H9 (cell line): Measurements from ENCODE around the gene HOXA7. TPM values are rescaled to one million over a fixed set of nuclear protein-coding genes. Genes with fewer than 3 reads are reported as not detected.

Experiments
- DNase-seq: peaks from one replicate; pipeline ENCODE4 v3.0.0-alpha.2; 2017
- H2AFZ ChIP-seq: one replicate; pipeline ENCODE4 v1.6.1; 2013; ENCODE audit warnings: mild to moderate bottlenecking, low read length, control low read depth, moderate library complexity
- H2AK5ac ChIP-seq: 2 replicates; pipeline ENCODE4 v1.6.1; 2013; ENCODE audit warnings: low read length, control low read depth, mixed read lengths; ENCODE audit not compliant: insufficient read length
- H2BK120ac ChIP-seq: one replicate; pipeline ENCODE4 v1.6.1; 2013; ENCODE audit warnings: low read depth, mild to moderate bottlenecking, low read length, control low read depth, inconsistent platforms; ENCODE audit not compliant: poor library complexity, severe bottlenecking
- H2BK12ac ChIP-seq: 2 replicates; pipeline ENCODE4 v1.6.1; 2013; ENCODE audit warnings: low read length, control low read depth, mixed read lengths, low read depth; ENCODE audit not compliant: insufficient read length
- H2BK15ac ChIP-seq: 2 replicates; pipeline ENCODE4 v1.6.1; 2013; ENCODE audit warnings: low read depth, low read length, control low read depth
- H2BK20ac ChIP-seq: one replicate; pipeline ENCODE4 v1.6.1; 2013; ENCODE audit warnings: low read depth, mild to moderate bottlenecking, low read length, control low read depth, inconsistent platforms; ENCODE audit not compliant: poor library complexity, severe bottlenecking
- H2BK5ac ChIP-seq: 2 replicates; pipeline ENCODE4 v1.6.1; 2013; ENCODE audit warnings: low read length, control low read depth, mixed read lengths; ENCODE audit not compliant: insufficient read length
- H3K14ac ChIP-seq: 2 replicates; pipeline ENCODE4 v1.6.1; 2013; ENCODE audit warnings: low read length, control low read depth; ENCODE audit not compliant: insufficient read depth
- H3K18ac ChIP-seq: 2 replicates; pipeline ENCODE4 v1.6.1; 2013; ENCODE audit warnings: low read depth, mild to moderate bottlenecking, mixed read lengths, low read length, control low read depth; ENCODE audit not compliant: insufficient read length
- H3K23ac ChIP-seq: 2 replicates; pipeline ENCODE4 v1.6.1; 2013; ENCODE audit warnings: low read length, control low read depth, mixed read lengths, low read depth; ENCODE audit not compliant: insufficient read length
- H3K23me2 ChIP-seq: 2 replicates; pipeline ENCODE4 v1.6.1; 2013; ENCODE audit warnings: low read depth, mild to moderate bottlenecking, mixed read lengths, low read length, control low read depth; ENCODE audit not compliant: insufficient read length, poor library complexity, severe bottlenecking
- H3K27ac ChIP-seq: 2 replicates; pipeline ENCODE4 v1.5.1; 2013; ENCODE audit warnings: low read length, control low read depth, mixed read lengths, low read depth; ENCODE audit not compliant: insufficient read length
- H3K27me3 ChIP-seq: 2 replicates; pipeline ENCODE4 v1.6.1; 2013; ENCODE audit warnings: low read length, control low read depth, inconsistent platforms; ENCODE audit not compliant: insufficient read depth
- H3K4ac ChIP-seq: 2 replicates; pipeline ENCODE4 v1.6.1; 2013; ENCODE audit warnings: low read depth, mild to moderate bottlenecking, control low read depth, inconsistent platforms, low read length, moderate library complexity
- H3K4me1 ChIP-seq: 2 replicates; pipeline ENCODE4 v1.6.1; 2013; ENCODE audit warnings: low read length, control low read depth, inconsistent platforms; ENCODE audit not compliant: insufficient read depth
- H3K4me2 ChIP-seq: 2 replicates; pipeline ENCODE4 v1.6.1; 2013; ENCODE audit warnings: low read length, control low read depth, mixed read lengths; ENCODE audit not compliant: insufficient read length, insufficient read depth
- H3K56ac ChIP-seq: 2 replicates; pipeline ENCODE4 v1.6.1; 2013; ENCODE audit warnings: low read depth, mild to moderate bottlenecking, mixed read lengths, low read length, control low read depth; ENCODE audit not compliant: insufficient read length
- H3K79me1 ChIP-seq: 2 replicates; pipeline ENCODE4 v1.6.1; 2013; ENCODE audit warnings: low read depth, mild to moderate bottlenecking, moderate library complexity, low read length, control low read depth, inconsistent platforms; ENCODE audit not compliant: insufficient read depth, poor library complexity, severe bottlenecking
- H3K79me2 ChIP-seq: 2 replicates; pipeline ENCODE4 v1.6.1; 2013; ENCODE audit warnings: low read length, control low read depth, inconsistent platforms; ENCODE audit not compliant: insufficient read depth
- H3K9ac ChIP-seq: 2 replicates; pipeline ENCODE4 v1.6.1; 2013; ENCODE audit warnings: low read length, control low read depth, mixed read lengths; ENCODE audit not compliant: insufficient read length; ENCODE audit errors: extremely low read depth
- H3K9me3 ChIP-seq: one replicate; pipeline ENCODE4 v1.6.1; 2013; ENCODE audit warnings: low read depth, low read length, inconsistent platforms; ENCODE audit not compliant: control insufficient read depth
- H3T11ph ChIP-seq: one replicate; pipeline ENCODE4 v1.6.1; 2013; ENCODE audit warnings: mild to moderate bottlenecking, low read length, control low read depth, inconsistent platforms
- H4K20me1 ChIP-seq: one replicate; pipeline ENCODE4 v1.6.1; 2013; ENCODE audit not compliant: control insufficient read depth, insufficient read length, insufficient read depth
- H4K5ac ChIP-seq: 2 replicates; pipeline ENCODE4 v1.6.1; 2013; ENCODE audit warnings: low read depth, mild to moderate bottlenecking, mixed read lengths, low read length, control low read depth; ENCODE audit not compliant: insufficient read length
- H4K8ac ChIP-seq: replicated peaks from 2 replicates; pipeline ENCODE4 v1.6.1; 2013; ENCODE audit warnings: low read length, control low read depth, mixed read lengths, low read depth; ENCODE audit not compliant: insufficient read length
- H4K91ac ChIP-seq: 2 replicates; pipeline ENCODE4 v1.6.1; 2013; ENCODE audit warnings: low read depth, mild to moderate bottlenecking, moderate library complexity, mixed read lengths, low read length, control low read depth; ENCODE audit not compliant: insufficient read length
- H3K27ac Mint-ChIP-seq, 3 experiments: 2 replicates in 2 of 3; 3 replicates in 1 of 3; pipeline ENCODE4 v1.8.0; 2020 to 2021; ENCODE audit warnings: mixed read lengths in 3 of 3, mild to moderate bottlenecking in 1 of 3, moderate library complexity in 1 of 3
- H3K27me3 Mint-ChIP-seq: 2 replicates; pipeline ENCODE4 v1.8.0; 2021; ENCODE audit warnings: low read depth, mild to moderate bottlenecking, moderate library complexity, mixed read lengths
- H3K36me3 Mint-ChIP-seq, 3 experiments: 2 replicates in 2 of 3; 3 replicates in 1 of 3; pipeline ENCODE4 v1.8.0; 2020 to 2021; ENCODE audit warnings: low read depth in 3 of 3, mixed read lengths in 3 of 3; ENCODE audit not compliant: insufficient read depth in 1 of 3
- H3K4me1 Mint-ChIP-seq, 2 experiments: 2 replicates each; pipeline ENCODE4 v1.8.0; 2020; ENCODE audit warnings: mixed read lengths in 2 of 2
- H3K4me3 Mint-ChIP-seq, 2 experiments: 2 replicates in 1 of 2; 3 replicates in 1 of 2; pipeline ENCODE4 v1.8.0; 2020 to 2021; ENCODE audit warnings: mild to moderate bottlenecking in 2 of 2, mixed read lengths in 2 of 2, moderate library complexity in 1 of 2
- H3K9me3 Mint-ChIP-seq, 2 experiments: 2 replicates in 1 of 2; 3 replicates in 1 of 2; pipeline ENCODE4 v1.8.0; 2020; ENCODE audit warnings: mild to moderate bottlenecking in 2 of 2, mixed read lengths in 2 of 2, moderate library complexity in 1 of 2
- CTCF ChIP-seq: fragments of 200-600 bp; sonication (generic); conservative IDR thresholded peaks from 3 replicates; pipeline ENCODE4 v1.8.0; 2021; ENCODE audit warnings: antibody characterized with exemption, mild to moderate bottlenecking
- WGBS: extraction: QIAGEN DNeasy Blood & Tissue Kit; methylation state at CpG from one replicate; pipeline ENCODE4 v1.1.7; 2013; ENCODE audit warnings: missing lambda C conversion rate, low lambda C conversion rate, mixed read lengths; ENCODE audit not compliant: insufficient read length; ENCODE audit errors: extremely low coverage; 5-methylcytosine and 5-hydroxymethylcytosine counted together
- total RNA-seq: library from RNA; stranded (reverse); gene quantifications from 2 replicates; pipeline ENCODE4 v1.2.1, GENCODE V29; 2021

HOXA7 gene
- total RNA-seq, 1 experiment from 2014 or later: not detected

DNA sequence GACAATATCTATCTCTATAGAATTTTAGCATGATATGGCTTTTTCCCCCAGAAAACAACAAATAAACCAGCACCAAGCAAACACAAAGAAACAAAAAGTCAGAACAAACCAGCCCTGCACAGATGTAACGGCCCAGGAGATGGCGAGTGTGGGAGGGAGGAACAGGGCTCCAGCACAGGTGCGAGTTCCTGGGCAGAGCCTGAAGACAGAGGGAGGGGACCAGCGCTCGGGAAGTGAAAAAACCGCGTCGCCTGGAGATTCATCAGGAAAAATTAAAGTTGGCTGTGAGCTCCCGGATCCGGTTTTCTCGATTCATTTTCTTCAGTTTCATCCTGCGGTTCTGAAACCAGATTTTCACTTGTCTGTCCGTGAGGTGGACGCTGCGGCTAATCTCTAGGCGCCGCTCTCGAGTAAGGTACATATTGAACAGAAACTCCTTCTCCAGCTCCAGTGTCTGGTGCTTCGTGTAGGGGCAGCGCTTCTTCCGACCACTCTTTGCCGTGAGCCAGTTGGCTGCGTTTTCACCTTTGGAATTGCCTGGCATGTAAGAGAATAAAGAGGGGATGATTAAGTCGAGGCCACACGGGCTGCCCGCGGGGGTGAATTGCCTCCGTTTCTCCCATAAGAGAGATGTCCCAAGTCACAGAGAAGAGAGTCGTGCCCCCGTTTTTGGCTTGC lies 15.3 kb upstream of the HOXA7 start:
- peak overlapping the region in 1 of 2 experiments; percentile 21; a peak in 1 of 5 replicates for H3K4me3 Mint-ChIP-seq
- H4K20me1 ChIP-seq: no peaks in the 10 kb centered on the region

More for the DNA sequence above, 15.3 kb upstream of the HOXA7 start:
- Mint-ChIP-seq H3K27ac (peak overlapping the region in 1 of 3 experiments; percentile 68; a peak in 1 of 7 replicates), H3K4me1 (peaks cover 0 to 6% of the 10 kb centered on the region in 2 experiments; a peak in 2 of 4 replicates), H3K9me3 (peaks cover 6 to 23% of the 10 kb centered on the region in 2 experiments), H3K27me3 (peaks cover 98% of the 10 kb centered on the region), H3K36me3 (no peaks in the 10 kb centered on the region; a peak in 1 of 7 replicates)
- no peak overlapping the region for H2BK12ac ChIP-seq
- no peak overlapping the region for H3K4me2 ChIP-seq
- no peaks in the 10 kb centered on the region for H3K23me2 ChIP-seq
- H3K56ac ChIP-seq: no peak overlapping the region
- no peak overlapping the region for H4K5ac ChIP-seq
- H2AK5ac ChIP-seq: no peak overlapping the region
- peaks cover 97% of the 10 kb centered on the region for H3K27me3 ChIP-seq
- no peak overlapping the region for H2BK15ac ChIP-seq
- no peaks in the 10 kb centered on the region for H3K9me3 ChIP-seq
- H3K4me1 ChIP-seq: no peaks in the 10 kb centered on the region
- no peak overlapping the region for H2BK5ac ChIP-seq
- H3K79me2 ChIP-seq: no peaks in the 10 kb centered on the region
- WGBS: no CpG with 5 or more reads among the region's 30 CpGs
- H3K79me1 ChIP-seq: no peaks in the 10 kb centered on the region
- no peak for TF ChIP-seq CTCF
- no peak overlapping the region for H3K9ac ChIP-seq
- H3K27ac ChIP-seq: no peak overlapping the region
- H2BK20ac ChIP-seq: no peak overlapping the region
- H4K91ac ChIP-seq: no peak overlapping the region
- no peak overlapping the region for H2AFZ ChIP-seq
- no peak overlapping the region for H3T11ph ChIP-seq
- H3K18ac ChIP-seq: no peak overlapping the region
- no peak overlapping the region for H2BK120ac ChIP-seq
- H3K14ac ChIP-seq: no peak overlapping the region
- peak; percentile 56 for DNase-seq
- H3K23ac ChIP-seq: no peak overlapping the region
- no peak overlapping the region for H4K8ac ChIP-seq
- H3K4ac ChIP-seq: no peak overlapping the region
